Activated CD8-positive, alpha-beta memory T cell treated with anti-CD3 and anti-CD28 coated beads, Interleukin-2, amount 50 U/mL, for 24 hours (primary cell): ENCODE results near the gene TDRD5.

Source experiments
- DNase-seq: peaks from one replicate; pipeline ENCODE4 v3.0.0-alpha.2; 2020; ENCODE audit errors: extremely low read depth

Gene TDRD5, protein sequence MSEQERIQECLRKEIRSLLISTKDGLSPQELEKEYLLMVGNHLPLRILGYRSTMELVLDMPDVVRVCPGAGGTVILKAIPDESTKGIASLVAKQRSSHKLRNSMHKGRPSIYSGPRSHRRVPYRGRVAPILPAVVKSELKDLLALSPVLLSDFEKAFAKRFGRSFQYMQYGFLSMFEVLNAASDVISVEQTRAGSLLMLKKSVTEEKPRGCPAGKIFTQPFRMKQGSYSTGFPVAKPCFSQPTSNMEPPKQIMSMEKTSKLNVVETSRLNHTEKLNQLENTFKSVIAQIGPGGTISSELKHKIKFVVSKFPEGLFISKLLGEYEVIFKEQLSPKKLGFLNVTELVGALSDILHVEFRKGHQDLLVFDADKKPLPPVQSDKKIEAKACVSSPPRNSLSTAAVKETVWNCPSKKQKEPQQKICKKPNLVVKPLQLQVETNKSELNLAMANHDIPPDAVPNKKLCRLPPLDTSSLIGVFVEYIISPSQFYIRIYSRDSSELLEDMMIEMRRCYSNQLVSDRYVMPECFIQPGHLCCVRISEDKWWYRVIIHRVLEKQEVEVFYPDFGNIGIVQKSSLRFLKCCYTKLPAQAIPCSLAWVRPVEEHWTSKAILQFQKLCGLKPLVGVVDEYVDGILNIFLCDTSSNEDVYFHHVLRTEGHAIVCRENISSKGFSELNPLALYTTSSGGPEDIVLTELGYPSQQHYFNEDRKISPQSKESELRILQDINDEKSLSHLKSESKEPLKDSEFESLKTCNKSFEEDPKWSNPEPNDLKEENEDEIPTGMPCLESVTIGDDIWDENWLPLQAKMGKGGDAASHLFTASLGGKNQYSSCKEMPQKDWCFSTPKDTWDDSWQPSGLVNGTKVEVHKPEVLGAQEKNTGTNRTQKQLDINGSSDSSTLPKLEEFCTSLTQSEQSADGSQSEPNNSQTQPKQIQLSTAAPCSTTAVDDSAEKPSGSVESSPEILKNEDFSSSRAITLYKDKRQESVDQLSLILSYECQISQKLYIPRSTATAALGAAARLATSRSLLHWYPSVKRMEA

DNA sequence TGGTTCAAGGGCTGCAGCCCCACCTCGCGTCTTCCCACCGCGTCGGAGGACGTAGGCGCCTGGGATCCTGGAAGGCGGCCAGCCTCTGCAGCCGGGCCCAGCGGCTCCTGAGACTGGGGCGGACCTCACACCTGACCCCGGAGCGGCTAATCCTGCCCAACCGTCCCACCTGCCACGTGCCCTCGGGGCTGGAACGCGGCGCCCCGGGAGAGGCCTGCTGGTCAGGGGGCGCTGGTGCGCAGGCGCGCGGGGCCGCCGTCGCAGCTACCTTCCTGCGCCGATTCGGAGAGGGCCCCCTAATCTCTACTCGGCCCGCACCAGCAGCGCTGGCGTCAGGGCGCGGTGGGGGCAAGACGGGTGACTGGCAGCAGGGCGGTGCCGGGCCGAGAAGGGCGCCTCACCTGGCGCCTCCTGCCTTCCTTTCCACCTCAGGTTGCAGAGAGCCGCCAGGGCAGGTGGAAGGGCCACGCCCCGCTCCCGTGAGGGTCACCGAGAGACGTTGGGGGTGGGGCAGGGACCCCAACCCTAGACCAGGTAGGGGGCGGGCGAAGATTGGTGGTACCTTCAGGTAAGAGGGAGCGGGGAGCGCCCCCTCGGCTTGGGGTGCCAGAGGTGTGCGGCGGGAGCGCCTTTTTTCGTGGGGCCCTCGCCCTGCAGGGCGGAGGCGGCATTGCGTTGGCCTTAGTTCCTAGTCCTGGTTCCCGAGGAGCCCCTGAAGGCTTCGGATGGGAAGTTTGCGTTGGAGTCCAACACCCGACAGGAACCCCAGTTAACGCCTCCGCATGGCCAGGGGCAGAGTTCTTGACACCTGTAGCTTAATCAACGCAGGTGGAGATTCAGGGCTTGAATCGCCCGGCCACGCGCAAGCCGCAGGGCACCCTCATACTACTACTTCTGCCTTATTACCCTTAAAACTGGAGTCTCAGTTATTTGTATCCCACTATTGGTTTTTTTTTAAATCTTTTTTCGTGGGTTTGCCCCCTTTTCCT is at the start of gene TDRD5:
TDRD5 (plus strand) TSS at position 241 of the 989 bp plus-strand sequence. CDS start 784 bp downstream, outside the sequence.
- DNase-seq: no peak

DNA sequence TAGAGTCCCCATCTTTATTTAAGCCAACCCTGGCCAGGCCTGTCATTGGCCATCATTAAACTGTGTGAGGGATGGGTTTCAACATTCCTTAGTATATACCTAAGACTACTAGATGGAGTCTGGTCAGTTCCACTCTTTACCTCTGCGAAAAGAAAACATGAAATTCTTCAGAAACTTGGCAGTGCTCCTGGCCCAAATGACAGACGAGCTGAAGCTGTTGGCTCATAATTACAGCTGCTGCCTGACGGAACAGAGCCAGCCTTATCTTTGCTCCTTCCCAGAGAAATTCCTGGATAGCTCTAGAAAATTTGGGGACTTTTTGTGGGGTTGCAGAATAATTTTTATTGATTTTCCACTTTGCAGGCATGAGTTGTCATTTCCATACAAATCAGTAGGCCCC is 46.3 kb upstream of the TDRD5 start:
- DNase-seq: no peak

DNA sequence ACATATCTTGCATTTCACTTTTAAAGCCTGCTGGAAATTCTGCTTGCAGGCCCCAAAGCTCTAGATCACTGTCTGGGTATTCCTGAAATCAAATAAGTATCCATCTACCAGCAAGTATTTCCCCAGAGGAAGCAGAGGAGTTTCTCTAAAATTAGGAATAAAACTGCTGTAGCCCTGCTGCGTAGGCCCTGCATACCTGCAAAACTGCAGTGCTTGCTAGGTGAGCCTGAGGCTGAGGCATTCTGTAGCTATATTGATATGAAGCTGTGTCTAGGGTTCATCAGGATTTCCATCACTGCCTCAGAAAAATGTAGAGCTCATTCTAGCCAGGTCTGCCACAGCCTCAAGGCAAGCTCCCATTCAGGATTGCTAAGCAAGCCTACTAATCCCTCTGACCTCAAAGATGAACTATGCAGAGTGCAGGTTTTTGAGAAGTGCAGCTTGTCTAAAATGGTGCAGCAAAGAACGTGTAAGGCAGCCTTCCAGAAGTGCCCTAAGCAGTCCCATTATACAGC is 44.6 kb upstream of the TDRD5 start:
- no peak for DNase-seq

DNA sequence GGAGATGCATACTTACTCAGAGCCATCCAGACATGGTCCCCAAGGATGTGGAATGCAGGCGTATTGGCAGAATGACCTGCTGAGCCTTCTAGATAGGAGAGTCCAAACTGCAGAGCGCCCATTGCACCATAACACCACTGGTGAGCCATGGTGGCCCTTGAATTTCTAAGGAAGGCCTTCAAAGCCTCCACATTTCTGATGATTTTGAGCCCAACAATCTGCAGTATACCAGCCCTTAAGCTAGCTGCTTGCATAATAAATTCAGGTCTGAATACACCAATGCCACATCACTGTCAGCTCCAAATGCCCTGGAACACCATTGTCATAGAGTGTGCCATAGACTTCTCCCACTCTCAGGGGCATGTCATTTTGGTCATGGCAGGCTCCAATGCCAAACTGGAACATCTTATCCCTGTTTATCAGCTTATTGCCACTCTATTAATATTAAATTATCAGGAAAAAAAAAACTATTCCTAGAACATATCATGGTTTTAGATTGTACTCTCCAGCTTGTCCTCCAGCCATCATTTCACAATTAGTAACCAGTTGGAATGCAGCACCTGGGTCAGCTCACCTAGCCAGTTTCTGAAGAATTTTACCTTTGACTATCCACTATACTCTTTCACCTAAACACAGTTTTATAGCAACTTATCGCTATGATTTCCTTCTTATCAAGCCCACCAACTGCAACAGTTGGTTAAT is 42.8 kb upstream of the TDRD5 start:
- no peak for DNase-seq

DNA sequence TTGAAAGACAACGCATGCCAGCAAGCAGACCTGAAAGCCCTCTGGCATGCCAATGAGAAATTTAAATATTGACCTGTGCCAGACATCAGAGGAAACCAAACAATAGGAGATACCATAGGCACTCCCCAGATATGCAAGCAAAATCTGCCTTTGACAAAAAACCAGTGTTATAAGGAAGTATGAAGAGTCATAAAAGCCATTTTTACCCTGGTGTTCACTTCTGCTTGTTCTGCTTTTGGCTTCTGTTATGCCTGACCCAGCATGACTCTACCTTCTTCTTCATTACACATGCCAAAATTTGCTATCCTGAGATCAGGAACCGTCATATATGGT is 42.3 kb upstream of the TDRD5 start:
- DNase-seq: no peak

DNA sequence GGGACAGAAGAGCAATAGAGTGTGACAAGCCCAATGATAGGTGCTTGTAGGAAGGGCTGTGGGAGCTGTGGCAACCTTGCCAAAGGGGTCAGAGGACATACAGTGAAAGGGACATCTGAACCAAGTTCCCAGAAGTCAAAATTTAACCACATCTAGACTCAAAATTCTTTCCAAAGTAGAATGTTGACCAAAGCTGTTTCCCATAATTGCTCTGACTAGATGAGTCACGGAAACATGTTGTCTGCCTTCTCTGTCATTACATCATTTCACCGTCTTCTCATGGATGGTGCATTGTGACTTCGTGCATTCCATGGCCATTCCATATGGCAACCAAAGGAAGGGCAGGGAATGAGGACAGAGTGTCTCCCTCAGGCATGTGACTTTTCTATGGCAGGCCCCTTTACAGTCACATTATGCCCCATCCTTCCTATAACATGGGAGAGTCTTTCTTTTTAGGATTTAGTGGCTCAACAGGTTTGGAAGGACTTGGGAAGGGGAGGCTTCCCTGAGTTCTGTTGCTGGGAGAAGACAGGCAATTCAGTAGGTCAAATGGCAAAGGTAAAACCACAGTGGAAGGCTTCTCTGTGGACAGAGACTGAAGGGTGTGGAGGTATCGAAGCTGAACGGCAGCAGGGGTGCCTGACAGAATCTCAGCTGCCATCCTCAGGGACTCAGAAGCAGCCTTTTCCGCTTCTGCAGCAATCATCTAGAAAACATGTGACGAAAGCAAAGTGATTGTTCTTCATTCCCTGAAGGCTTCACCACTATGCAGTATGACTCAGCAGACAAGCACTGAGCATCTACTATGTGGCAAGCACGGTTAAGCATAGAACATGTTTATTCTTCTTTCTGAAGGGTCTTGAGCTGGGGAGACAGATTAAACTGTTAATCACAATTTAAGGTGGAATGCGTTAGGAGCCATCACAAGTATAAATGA is 40.6 kb upstream of the TDRD5 start:
- DNase-seq: no peak

DNA sequence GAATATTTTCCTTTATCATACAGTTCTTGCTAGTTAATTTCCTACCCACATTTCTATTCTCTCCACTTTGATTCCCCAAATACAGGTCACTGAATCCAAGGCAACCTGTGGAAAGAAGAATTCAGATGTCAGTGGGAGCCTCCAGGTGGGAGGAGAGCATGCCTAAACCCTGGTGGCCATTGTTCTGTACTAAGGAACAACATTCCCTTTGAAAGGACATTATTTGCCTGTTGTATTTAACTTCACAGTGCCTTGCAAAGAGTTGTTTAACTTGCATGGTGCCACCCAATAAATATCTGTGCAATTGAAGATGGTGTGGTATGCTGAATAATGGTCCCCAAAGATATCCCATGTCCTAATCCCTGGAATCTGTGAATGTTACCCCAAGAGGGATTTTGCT is 37.2 kb upstream of the TDRD5 start:
- no peak for DNase-seq

DNA sequence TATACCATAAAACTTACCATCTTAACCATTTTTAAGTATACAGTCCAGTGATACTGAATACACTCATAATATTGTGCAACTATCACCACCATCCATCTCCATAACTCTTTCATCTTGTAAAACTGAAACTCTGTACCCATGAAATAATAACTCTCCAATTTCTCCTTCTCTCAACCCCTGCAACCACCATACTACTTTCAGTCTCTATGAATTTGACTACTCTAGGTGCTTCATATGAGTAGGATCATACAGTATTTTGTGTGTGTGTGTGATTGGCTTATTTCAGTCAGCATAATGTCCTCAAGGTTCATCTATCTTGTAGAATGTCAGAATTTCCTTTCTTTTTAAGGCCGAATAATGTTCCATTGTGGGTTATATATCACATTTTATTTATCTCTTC is 33.6 kb upstream of the TDRD5 start:
- DNase-seq: no peak

DNA sequence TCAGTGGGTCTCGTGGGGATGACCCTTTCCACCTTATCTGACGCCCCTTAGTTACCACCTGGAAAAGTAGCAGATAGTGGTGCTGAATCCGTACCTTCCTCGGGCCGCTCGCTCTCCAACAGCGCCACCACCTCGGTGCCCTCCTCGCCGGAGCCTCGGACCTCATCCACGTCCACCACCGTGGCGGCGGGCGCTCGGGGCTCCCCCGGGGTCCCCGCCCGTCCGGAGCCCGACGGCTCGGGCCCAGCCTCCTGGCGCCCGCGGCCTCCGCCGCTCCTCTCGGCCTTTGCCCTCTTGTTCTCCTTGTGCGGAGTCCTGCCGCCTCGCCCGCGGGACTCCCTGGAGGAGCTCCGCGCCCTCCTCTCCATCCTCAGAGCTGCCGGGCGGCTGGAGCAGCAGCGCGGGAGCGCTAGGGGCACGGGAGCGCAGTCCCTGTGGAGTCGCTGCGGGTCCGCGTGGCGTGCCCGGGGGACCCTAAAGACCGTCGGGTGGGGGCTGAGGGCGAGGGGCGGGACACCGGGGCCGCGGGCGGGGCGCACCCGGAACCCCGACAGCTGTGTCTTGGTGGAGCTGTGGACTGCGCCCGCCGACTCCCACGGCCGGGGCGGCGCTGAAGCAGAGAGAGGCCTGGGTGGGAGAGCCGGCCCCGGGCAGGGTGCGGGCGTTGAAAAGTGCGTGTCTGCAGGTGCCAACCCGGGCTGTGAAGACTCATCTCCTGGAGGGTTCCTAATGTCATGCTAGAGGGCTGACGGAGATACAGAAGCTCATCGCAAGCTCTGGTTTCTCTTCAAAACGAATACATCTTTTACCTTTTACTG is 15.9 kb upstream of the TDRD5 start, which contains the start of gene NPHS2:
NPHS2 (minus strand) TSS at position 452 of the 818 bp plus-strand sequence; CDS start at position 368, 84 bp downstream.
- DNase-seq: no peak

DNA sequence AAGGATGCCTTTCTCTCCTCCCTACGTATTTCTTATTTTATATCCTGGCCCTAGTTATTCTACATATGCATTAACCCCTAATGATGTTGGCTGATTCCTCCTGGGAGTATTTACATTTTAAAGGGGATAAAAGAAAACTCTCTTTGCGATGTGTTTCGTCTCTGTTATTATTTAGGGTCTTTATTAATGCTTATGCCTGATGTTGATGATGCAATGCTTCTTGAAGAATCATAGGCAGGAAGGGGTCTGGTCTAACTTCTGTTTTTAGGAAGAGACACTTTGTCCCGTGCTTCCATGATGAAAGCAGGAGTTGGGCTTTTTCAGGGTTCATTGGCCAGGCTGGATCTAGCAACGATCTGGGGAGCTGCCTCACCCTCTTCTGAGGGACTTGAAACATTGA is 15.1 kb upstream of the TDRD5 start:
- DNase-seq: no peak

DNA sequence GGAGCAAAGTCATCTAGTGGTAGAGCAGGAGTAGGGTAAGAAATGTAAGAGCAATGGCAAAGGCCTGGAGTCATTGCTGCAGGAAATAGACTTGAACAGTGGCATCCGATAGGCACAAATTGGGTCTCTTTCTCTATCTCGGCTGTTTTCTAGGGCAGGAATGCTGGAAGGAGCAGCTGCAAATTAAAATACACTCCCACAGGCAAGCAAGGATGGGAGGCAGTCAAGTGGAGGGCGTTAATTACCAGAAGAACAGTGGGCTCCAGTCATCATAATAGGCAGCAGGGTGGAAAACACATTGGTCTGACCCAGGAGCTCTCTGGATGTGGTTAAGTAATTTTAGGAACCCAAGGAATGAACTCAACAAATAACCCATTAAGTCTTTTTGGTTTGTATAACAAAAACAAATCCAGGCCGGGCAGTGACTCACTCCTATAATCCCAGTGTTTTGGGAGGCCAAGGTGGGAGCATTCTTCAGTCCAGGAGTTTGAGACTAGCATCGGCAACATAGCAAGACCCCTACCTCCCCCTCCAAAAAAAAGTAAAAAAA is 7.8 kb upstream of the TDRD5 start:
- DNase-seq: no peak

DNA sequence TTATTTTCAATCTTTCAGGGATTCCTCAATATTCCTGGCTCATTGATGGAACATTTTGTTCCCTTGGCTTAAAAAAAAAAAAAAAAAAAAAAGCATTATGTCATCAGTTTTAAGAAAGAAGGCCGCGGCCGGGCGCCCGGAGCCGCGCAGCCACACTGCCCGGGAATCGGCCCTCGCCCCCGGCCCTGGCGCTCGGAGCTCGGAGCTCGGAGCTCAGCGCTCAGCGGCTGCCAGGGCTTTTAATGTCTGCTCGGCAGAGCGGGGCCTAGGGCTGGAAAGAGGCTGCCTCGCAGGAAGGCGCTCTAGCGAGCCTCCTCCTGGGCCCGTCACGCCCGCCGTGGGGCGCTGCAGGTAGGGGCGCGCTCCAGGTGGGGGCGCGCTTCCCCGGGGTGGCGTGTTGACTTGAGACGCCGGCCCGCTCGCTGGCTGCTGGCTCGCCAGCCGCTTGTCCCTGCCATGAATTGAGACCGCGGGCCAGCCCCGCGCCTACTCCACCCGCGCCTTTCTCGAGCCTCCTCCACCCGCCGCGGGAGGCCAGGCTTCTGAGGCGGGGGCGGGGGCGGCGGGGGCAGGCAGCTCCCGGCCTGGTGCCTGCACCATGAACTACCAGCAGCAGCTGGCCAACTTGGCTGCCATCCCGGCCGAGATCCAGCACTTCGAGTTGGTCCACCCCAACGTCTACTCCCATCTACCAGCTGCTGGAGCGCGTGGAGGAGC is 5.4 kb upstream of the TDRD5 start:
- no peak for DNase-seq

DNA sequence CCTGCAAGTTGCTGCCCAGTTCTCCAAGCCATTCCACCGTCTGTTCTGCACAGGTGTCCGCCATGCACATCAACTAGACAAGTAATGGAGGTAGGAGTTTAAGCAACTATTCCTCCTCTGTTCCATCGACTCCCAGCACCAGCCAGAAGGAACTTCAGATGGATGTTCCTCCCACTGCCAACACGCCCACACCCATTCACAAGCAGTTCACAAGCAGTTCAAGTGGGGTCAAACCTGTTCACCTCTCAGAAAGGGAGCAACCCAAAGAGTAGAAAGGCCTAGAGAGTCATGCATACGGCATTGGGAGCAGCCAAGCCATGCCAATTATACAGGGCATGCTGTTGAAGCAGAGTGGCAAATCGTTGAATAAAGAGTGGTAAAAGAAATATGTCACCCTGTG is 4.3 kb upstream of the TDRD5 start:
- no peak for DNase-seq

DNA sequence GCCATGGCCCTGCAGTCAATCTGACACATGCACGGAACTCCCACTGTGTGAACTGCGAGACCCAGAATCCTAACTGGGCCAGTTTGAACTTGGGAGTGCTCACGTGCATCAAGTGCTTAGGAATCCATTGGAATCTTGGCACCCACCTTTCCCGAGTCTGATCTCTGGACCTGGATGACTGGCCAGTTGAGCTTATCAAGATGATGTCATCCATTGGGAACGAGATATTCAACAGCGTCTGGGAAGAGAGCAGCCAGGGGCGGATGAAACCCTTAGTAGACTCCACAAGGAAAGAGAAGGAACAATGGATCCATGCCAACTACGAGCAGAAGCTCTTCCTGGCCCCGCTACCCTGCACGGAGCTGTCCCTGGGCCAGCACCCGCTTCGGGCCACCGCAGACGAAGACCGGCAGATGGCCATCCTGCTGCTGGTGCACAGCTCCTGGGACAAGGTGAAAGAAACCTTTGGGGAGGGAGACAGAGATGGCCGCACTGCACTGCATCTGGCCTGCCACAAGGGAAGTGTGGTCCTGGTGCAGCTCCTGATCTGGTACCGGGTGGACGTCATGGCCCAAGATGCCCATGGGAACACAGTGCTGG is 3.1 kb upstream of the TDRD5 start:
- no peak for DNase-seq

DNA sequence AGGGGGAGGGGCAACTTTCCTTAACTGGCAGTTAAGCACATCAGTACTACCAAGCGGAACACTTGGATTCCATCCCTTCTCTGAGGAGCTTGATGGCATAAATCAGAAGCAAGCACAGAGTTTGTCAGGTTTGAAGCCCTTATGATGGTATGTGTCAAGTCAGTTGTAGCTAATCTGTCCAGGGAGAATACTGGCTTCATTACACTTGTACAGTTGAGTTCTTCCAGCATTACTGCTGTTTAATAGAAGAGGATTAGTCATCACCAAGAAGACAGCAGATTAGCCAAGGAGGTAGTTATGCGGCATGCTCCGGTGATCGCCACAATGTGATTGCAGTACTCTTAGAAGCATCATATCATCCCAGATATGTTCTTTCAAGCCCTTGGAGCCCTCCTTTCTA is 2.1 kb upstream of the TDRD5 start:
- no peak for DNase-seq

DNA sequence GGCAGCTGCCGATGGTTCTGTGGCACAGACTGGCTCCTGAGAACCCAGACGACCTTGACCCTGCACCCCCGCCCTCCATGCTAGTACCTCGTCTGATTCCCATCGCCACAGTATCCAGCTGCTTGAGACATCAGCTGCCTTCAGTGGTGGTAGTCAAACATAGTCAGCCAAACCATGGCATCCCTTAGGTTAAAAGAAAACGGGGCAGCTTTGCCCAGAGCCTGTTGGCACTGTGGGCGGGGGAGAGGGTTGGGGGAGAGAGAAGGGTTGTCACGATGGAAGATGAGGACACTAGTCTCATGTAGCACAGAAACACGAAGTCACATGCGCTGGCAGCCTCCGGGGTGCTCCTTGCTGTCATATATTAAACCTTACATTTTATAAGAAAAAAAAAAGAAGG is 961 bp upstream of the TDRD5 start:
- no peak for DNase-seq

DNA sequence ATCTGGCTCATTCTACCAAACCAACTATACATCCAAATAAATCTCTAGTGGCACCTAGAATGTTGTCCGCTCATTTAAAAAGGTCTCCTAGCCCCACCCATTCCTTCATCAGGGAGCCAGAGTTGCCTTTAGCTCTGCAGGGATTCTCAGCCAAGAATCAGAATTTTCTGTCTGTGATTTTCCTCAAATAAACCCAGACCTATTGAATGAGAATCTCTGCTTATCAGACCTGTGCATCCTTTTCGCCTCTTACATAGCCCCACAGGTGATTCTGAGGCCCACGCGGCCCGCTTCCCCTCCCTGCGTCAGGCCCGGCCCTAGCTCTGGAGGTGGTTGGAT is 410 bp upstream of the TDRD5 start:
- DNase-seq: no peak
